ENCODE data around the gene SEC31A. TPM values are rescaled to one million over a fixed set of nuclear protein-coding genes. Genes with fewer than 3 reads are reported as not detected.
A peak's percentile ranks its signal among the peaks of the same experiment; 100 is the strongest.

SEC31A gene
- total RNA-seq, 1 experiment from 2014 or later, result 132 TPM

GRCh38 chr4:82792912-82793649, 97.9 kb downstream of the SEC31A start:
- no peak for DNase-seq (ENCODE audit: low spot score)

GRCh38 chr4:82791179-82791578, 99.8 kb downstream of the SEC31A start:
- DNase-seq (ENCODE audit: low spot score), result no peak

GRCh38 chr4:82790060-82790660, 100.8 kb downstream of the SEC31A start:
- DNase-seq (ENCODE audit: low spot score), result no peak

GRCh38 chr4:82789025-82789776, 101.8 kb downstream of the SEC31A start:
- DNase-seq (ENCODE audit: low spot score), result no peak

- no peak for DNase-seq (ENCODE audit: low spot score)
These were observed 103.6 kb downstream of the SEC31A start for GRCh38 chr4:82787342-82787741.

- DNase-seq (ENCODE audit: low spot score), result no peak
These were observed 104.1 kb downstream of the SEC31A start for GRCh38 chr4:82786828-82787227.

- DNase-seq (ENCODE audit: low spot score), result peak; percentile 48
These were observed 105.1 kb downstream of the SEC31A start for GRCh38 chr4:82785611-82786400.

GRCh38 chr4:82784681-82785610, 106.0 kb downstream of the SEC31A start:
- no peak for DNase-seq (ENCODE audit: low spot score)

GRCh38 chr4:82782626-82783345, 108.2 kb downstream of the SEC31A start:
- no peak for DNase-seq (ENCODE audit: low spot score)

- peak; percentile 67 for DNase-seq (ENCODE audit: low spot score)
These were observed 110.2 kb downstream of the SEC31A start for GRCh38 chr4:82780752-82781231.

GRCh38 chr4:82780170-82780751, 110.7 kb downstream of the SEC31A start:
- no peak for DNase-seq (ENCODE audit: low spot score)

- no peak for DNase-seq (ENCODE audit: low spot score)
These were observed 111.9 kb downstream of the SEC31A start for GRCh38 chr4:82779032-82779431.

GRCh38 chr4:82777857-82778525, 113.0 kb downstream of the SEC31A start:
- DNase-seq (ENCODE audit: low spot score), result no peak

- DNase-seq (ENCODE audit: low spot score), result no peak
These were observed 113.9 kb downstream of the SEC31A start for GRCh38 chr4:82776925-82777542.

GRCh38 chr4:82775243-82775642, 115.7 kb downstream of the SEC31A start:
- DNase-seq (ENCODE audit: low spot score), result no peak

- no peak for DNase-seq (ENCODE audit: low spot score)
These were observed 116.2 kb downstream of the SEC31A start for GRCh38 chr4:82774711-82775171.

GRCh38 chr4:82773057-82773456, 117.9 kb downstream of the SEC31A start:
- no peak for DNase-seq (ENCODE audit: low spot score)

- no peak for DNase-seq (ENCODE audit: low spot score)
These were observed 120.3 kb downstream of the SEC31A start for GRCh38 chr4:82770607-82771006.
